MCF 10A (cell line): ENCODE results near the gene MBOAT1. TPM values are rescaled to one million over a fixed set of nuclear protein-coding genes. Genes with fewer than 3 reads are reported as not detected.
A peak's percentile ranks its signal among the peaks of the same experiment; 100 is the strongest.

Experiments used
- BruUV-seq: library from RNA; stranded (reverse); fragments of 400-500 nt; replicated peaks from 2 replicates; lab custom pipeline; 2021; lab: Mats Ljungman, UMichigan
- CTCF ChIA-PET: fragments of 300-600 bp; sonication (Branson Sonifier 250); formaldehyde crosslinking; extraction: SDS; loops from one replicate; lab custom pipeline; 2021; ENCODE audit warnings: antibody characterized with exemption, inconsistent platforms; lab: Yijun Ruan, JAX
- POLR2A ChIA-PET: fragments of 300-600, 350-650 bp; sonication (Branson Sonifier 250); formaldehyde crosslinking; extraction: SDS; loops from one replicate; lab custom pipeline; 2020; ENCODE audit warnings: antibody characterized with exemption, inconsistent platforms; lab: Yijun Ruan, JAX
- DNase-seq: peaks from one replicate; pipeline ENCODE4 v3.0.0-alpha.2; 2018; ENCODE audit not compliant: unreplicated experiment
- H3K27ac Mint-ChIP-seq: one replicate; pipeline ENCODE4 v1.8.0; 2022; ENCODE audit warnings: mild to moderate bottlenecking, low read depth, mixed read lengths; ENCODE audit not compliant: unreplicated experiment
- H3K27me3 Mint-ChIP-seq: one replicate; pipeline ENCODE4 v1.8.0; 2022; ENCODE audit warnings: mixed read lengths; ENCODE audit not compliant: insufficient read depth, unreplicated experiment
- H3K36me3 Mint-ChIP-seq: one replicate; pipeline ENCODE4 v1.8.0; 2022; ENCODE audit warnings: mild to moderate bottlenecking, moderate library complexity, mixed read lengths; ENCODE audit not compliant: insufficient read depth, unreplicated experiment
- H3K4me1 Mint-ChIP-seq: one replicate; pipeline ENCODE4 v1.8.0; 2022; ENCODE audit warnings: mixed read lengths; ENCODE audit not compliant: insufficient read depth, unreplicated experiment
- H3K4me3 Mint-ChIP-seq: one replicate; pipeline ENCODE4 v1.8.0; 2022; ENCODE audit warnings: mild to moderate bottlenecking, moderate library complexity, mixed read lengths; ENCODE audit not compliant: unreplicated experiment
- H3K9me3 Mint-ChIP-seq: one replicate; pipeline ENCODE4 v1.8.0; 2022; ENCODE audit warnings: mixed read lengths; ENCODE audit not compliant: unreplicated experiment
- intact Hi-C: fragments of 100-400 bp; cut with micrococcal nuclease; formaldehyde crosslinking; loops from 2 replicates; pipeline ENCODE4 v1.14.1; 2022
- total RNA-seq: library from RNA; stranded (reverse); gene quantifications from 2 replicates; pipeline ENCODE4 v1.2.3, GENCODE V29; 2022
- TF ChIP-seq, protein P1 (sequence below): fragments of 200-600 bp; IDR thresholded peaks from one replicate; pipeline ENCODE4 v1.8.0; 2022; ENCODE audit warnings: antibody characterized with exemption, mild to moderate bottlenecking; ENCODE audit not compliant: unreplicated experiment

The MBOAT1 gene
- total RNA-seq, 1 experiment from 2014 or later = 6.3 TPM

GRCh38 chr6:20186981-20187380 lies 25.3 kb downstream of the MBOAT1 start:
- Mint-ChIP-seq H3K36me3 (no peaks in the 10 kb centered on the region), H3K9me3 (no peaks in the 10 kb centered on the region), H3K27ac (no peak overlapping the region), H3K4me3 (no peak overlapping the region), H3K27me3 (no peaks in the 10 kb centered on the region), H3K4me1 (peaks cover 18% of the 10 kb centered on the region)
- ChIA-PET POLR2A (no interaction called here), CTCF (no interaction called here)
- DNase-seq = no peak
- no TSS peak for BruUV-seq
- TF ChIP-seq, protein P1, sequence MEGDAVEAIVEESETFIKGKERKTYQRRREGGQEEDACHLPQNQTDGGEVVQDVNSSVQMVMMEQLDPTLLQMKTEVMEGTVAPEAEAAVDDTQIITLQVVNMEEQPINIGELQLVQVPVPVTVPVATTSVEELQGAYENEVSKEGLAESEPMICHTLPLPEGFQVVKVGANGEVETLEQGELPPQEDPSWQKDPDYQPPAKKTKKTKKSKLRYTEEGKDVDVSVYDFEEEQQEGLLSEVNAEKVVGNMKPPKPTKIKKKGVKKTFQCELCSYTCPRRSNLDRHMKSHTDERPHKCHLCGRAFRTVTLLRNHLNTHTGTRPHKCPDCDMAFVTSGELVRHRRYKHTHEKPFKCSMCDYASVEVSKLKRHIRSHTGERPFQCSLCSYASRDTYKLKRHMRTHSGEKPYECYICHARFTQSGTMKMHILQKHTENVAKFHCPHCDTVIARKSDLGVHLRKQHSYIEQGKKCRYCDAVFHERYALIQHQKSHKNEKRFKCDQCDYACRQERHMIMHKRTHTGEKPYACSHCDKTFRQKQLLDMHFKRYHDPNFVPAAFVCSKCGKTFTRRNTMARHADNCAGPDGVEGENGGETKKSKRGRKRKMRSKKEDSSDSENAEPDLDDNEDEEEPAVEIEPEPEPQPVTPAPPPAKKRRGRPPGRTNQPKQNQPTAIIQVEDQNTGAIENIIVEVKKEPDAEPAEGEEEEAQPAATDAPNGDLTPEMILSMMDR = no peak
- intact Hi-C loops = no loop called here

- BruUV-seq = no TSS peak
- H3K9me3 Mint-ChIP-seq = no peaks in the 10 kb centered on the region
- intact Hi-C loops = no loop called here
- TF ChIP-seq, protein P1 = no peak
- no peaks in the 10 kb centered on the region for H3K27me3 Mint-ChIP-seq
- H3K36me3 Mint-ChIP-seq = no peaks in the 10 kb centered on the region
- DNase-seq = no peak
- H3K4me1 Mint-ChIP-seq = peaks cover 18% of the 10 kb centered on the region
- no peak overlapping the region for H3K4me3 Mint-ChIP-seq
- no peak overlapping the region for H3K27ac Mint-ChIP-seq
- ChIA-PET POLR2A (interaction anchor here (1.2 to 1.7 kb wide), 2 partner anchors 19 to 29 kb away, joined by 3 to 5 read pairs; partner anchors contain the start of gene MBOAT1), CTCF (interaction anchor here (0.5 to 2.5 kb wide), 3 partner anchors 9 to 57 kb away, joined by 3 to 11 read pairs (median 4); partner anchors contain the start of gene MBOAT1)
These were observed 28.6 kb downstream of the MBOAT1 start for GRCh38 chr6:20183706-20184105.

- no TSS peak for BruUV-seq
- H3K36me3 Mint-ChIP-seq = no peaks in the 10 kb centered on the region
- peak; percentile 81 for DNase-seq
- TF ChIP-seq, protein P1 = no peak
- intact Hi-C loops = no loop called here
- H3K4me1 Mint-ChIP-seq = peaks cover 18% of the 10 kb centered on the region
- H3K27ac Mint-ChIP-seq = peak overlapping the region; percentile 42
- POLR2A ChIA-PET = interaction anchor here (1.2 to 1.7 kb wide), 2 partner anchors 20 to 30 kb away, joined by 3 to 5 read pairs; partner anchors contain the start of gene MBOAT1
- no peaks in the 10 kb centered on the region for H3K27me3 Mint-ChIP-seq
- CTCF ChIA-PET = interaction anchor here (0.6 to 2.5 kb wide), 4 partner anchors 28 to 1655 kb away, joined by 3 to 11 read pairs (median 4); no protein-coding TSS in a partner anchor
- H3K9me3 Mint-ChIP-seq = no peaks in the 10 kb centered on the region
- no peak overlapping the region for H3K4me3 Mint-ChIP-seq
These were observed 29.2 kb downstream of the MBOAT1 start for GRCh38 chr6:20182926-20183521.

DNA sequence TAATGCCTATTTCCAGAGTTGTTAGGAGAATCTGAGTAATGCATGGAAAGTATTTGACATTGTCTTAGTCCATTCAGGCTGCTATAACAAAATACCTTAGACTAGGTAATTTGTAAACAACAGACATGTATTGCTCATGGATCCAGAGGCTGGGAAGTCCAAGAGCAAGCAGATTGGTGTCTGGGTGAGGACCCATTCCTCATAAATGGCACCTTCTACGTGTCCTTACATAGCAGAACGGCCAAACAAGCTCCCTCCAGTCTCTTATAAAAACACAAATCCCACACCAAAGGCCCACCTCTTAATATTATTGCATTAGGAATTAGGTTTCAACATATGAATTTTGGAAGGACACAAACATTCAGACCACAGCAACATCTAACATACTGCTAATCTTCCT lies 30.2 kb downstream of the MBOAT1 start:
- no peak overlapping the region for H3K27ac Mint-ChIP-seq
- intact Hi-C loops = no loop called here
- no peaks in the 10 kb centered on the region for H3K9me3 Mint-ChIP-seq
- CTCF ChIA-PET = interaction anchor here (1.0 to 2.5 kb wide), 3 partner anchors 56 to 346 kb away, joined by 3 to 11 read pairs (median 5); no protein-coding TSS in a partner anchor
- no TSS peak for BruUV-seq
- POLR2A ChIA-PET = interaction anchor here (1.7 kb wide), 1 partner anchor 30 kb away, joined by 5 read pairs; the partner anchor contains the start of gene MBOAT1
- DNase-seq = no peak
- H3K27me3 Mint-ChIP-seq = no peaks in the 10 kb centered on the region
- no peaks in the 10 kb centered on the region for H3K36me3 Mint-ChIP-seq
- H3K4me3 Mint-ChIP-seq = no peak overlapping the region
- H3K4me1 Mint-ChIP-seq = peaks cover 16% of the 10 kb centered on the region
- TF ChIP-seq, protein P1 = no peak
